Tibial nerve (tissue), 3 donors: ENCODE data around the gene KCNH8.

Experiments used
- POLR2A ChIP-seq, 2 donors: fragments of 450-650 bp; IDR thresholded peaks; one replicate each; pipeline ENCODE4 v1.6.1; 2017; ENCODE audit warnings: antibody characterized with exemption in 2 of 2, mild to moderate bottlenecking in 2 of 2, moderate library complexity in 2 of 2
- TF ChIP-seq, protein P1 (sequence below), 5 experiments: fragments of 200-600 bp in 3 of 5; fragments of 450-650 bp in 2 of 5; sonication (generic) in 3 of 5; IDR thresholded peaks; one replicate each; pipeline ENCODE4 v1.5.1; 2016 to 2019; ENCODE audit warnings: antibody characterized with exemption in 5 of 5, mild to moderate bottlenecking in 3 of 5, moderate library complexity in 2 of 5

DNA sequence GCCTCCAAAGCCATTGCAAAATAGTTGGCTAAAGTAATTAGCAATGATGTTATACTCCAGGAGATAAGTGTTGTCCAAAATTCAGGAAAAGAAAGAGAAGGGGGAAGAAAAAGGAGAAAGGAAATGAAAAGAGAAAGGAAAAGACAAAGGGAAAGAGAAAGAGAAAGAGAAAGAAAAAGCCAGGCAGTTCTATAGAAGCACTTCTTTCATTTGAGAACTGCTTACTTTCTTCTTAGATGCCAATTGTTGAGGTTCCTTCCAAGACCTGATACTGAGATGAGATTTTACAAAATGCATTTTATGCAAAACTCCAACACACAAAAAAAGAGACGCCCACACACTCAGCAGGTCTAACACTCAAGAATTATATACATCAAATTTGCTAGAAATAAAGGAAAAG is 298.4 kb downstream of the KCNH8 start:
- TF ChIP-seq, protein P1, sequence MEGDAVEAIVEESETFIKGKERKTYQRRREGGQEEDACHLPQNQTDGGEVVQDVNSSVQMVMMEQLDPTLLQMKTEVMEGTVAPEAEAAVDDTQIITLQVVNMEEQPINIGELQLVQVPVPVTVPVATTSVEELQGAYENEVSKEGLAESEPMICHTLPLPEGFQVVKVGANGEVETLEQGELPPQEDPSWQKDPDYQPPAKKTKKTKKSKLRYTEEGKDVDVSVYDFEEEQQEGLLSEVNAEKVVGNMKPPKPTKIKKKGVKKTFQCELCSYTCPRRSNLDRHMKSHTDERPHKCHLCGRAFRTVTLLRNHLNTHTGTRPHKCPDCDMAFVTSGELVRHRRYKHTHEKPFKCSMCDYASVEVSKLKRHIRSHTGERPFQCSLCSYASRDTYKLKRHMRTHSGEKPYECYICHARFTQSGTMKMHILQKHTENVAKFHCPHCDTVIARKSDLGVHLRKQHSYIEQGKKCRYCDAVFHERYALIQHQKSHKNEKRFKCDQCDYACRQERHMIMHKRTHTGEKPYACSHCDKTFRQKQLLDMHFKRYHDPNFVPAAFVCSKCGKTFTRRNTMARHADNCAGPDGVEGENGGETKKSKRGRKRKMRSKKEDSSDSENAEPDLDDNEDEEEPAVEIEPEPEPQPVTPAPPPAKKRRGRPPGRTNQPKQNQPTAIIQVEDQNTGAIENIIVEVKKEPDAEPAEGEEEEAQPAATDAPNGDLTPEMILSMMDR (IDR thresholded peaks at IDR 0.05): no peak
- no peak for TF ChIP-seq POLR2A (IDR thresholded peaks at IDR 0.05)
